Sigmoid colon (tissue), 3 donors: Measurements from ENCODE around the gene PBOV1.

Experiments
- CTCF ChIP-seq, 4 experiments: fragments of 450-650 bp in 3 of 4; fragments of 200-600 bp in 1 of 4; IDR thresholded peaks; one replicate each; pipeline ENCODE4 v1.5.1; 2016 to 2019; ENCODE audit warnings: antibody characterized with exemption in 4 of 4, mild to moderate bottlenecking in 3 of 4, moderate library complexity in 2 of 4
- POLR2A ChIP-seq, 2 donors: fragments of 450-650 bp; IDR thresholded peaks; one replicate each; pipeline ENCODE4 v1.6.1; 2016; ENCODE audit warnings: antibody characterized with exemption in 2 of 2, mild to moderate bottlenecking in 2 of 2, moderate library complexity in 2 of 2

GRCh38 chr6:138257638-138258040, 39.3 kb upstream of the PBOV1 start:
- TF ChIP-seq CTCF (IDR thresholded peaks at IDR 0.05) (no peak), POLR2A (IDR thresholded peaks at IDR 0.05) (no peak)
